Measurements from ENCODE around the gene FAM32A.

The FAM32A gene

GRCh38 chr19:16185123-16185767, at the start of gene FAM32A:
FAM32A (plus strand) TSS chr19:16185410; CDS start chr19:16185443, 33 bp downstream.
- peak; percentile 99 for DNase-seq (ENCODE audit: low read depth)

DNA sequence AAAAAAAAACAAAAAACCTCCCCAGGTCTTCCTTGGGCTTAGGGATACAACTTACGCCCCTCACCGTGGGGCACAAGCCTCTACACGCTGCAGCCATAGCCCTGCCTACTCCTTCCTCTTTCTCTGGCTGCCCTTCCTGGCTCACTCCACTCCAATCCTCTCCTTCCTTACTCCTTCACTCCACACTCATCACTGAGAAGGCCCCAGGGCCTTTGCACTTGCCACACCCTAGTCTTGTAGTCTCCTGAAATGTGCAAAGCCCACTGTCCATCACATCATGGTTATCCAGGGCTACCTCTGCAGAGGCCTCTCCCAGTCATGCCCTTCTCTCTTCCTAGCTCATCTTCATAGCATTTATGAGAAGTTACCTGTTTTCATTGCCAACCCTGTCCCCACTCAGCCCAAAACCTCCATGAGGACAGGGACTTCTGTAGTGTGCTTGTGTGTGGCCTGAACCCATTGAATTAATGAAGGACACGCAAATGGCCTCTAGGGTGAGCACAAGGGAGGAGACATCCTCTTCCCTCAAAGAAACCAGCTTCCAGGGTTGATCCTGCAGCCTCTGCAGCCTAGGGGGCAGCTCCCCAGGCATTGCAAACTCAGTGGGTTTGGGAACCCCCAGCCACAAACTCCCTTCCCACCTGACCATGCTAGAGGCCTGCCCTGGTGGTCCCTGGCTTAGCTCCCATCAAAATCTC, 49.6 kb upstream of the FAM32A start:
- no peak for DNase-seq (ENCODE audit: low read depth)

DNA sequence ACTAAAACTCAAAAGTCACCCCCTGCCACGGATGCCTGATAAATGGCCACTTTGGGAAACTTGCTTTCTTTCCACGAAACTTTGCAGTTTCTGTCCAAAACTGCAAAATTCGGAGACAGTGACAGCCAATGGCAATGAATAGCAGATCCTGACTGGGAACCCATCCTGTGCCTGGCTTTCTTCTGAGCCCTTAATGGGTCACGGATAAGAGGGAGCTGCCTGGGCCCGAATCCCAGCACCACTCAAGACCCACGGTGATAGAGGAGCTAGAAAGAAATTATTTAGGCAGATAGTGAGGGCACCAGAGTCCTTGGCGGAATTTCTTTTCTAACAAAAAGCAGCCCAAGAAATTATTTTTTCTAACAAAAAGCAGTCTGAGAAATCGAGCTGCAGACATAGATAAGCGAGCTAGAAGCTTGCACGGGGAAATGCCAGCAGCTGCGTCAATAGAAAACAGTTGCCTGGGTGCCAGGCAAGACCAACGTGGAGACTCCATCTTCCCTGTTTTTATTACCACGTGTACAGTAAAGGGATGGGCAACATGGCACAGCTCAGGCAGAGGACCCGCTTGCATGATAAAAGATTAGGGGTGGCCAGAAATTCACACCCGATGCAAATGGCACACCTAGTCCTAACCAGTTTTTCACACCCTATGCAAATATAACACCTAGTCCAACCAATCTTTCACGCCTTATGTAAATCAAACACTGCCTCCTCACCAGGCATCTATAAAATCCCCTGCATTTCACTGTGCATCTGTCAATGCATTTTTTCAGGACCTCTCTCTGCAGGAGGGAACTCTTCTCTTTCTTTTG, 48.8 kb upstream of the FAM32A start:
- DNase-seq (ENCODE audit: low read depth): no peak

- DNase-seq (ENCODE audit: low read depth): no peak
Measured at GRCh38 chr19:16139752-16140151, 45.5 kb upstream of the FAM32A start.

- DNase-seq (ENCODE audit: low read depth): no peak
Measured at GRCh38 chr19:16141043-16141442, 44.2 kb upstream of the FAM32A start.

DNA sequence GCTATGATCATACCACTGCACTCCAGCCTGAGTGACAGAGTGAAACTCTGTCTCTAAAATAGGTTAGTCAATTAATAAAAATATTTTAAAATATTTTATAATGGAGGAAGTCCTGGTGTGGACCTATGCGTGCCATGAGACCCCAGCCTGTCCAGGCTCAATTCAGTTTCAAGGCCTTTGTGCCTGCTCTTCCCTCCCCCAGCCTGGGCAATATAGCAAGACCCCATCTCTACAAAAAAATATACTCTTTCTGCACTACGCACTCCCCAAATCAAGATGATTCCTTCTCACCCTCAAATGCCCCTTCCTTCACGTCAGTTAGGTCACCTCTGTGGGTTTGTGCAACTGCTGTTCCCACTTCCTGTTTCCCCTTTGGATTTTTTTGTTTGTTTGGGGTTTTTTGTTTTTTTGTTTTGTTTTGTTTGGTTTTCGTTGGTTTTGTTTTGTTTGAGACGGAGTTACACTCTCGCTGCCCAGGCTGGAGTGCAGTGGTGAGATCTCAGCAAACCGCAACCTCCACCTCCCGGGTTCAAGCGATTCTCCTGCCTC, 43.1 kb upstream of the FAM32A start:
- DNase-seq (ENCODE audit: low read depth): no peak

DNA sequence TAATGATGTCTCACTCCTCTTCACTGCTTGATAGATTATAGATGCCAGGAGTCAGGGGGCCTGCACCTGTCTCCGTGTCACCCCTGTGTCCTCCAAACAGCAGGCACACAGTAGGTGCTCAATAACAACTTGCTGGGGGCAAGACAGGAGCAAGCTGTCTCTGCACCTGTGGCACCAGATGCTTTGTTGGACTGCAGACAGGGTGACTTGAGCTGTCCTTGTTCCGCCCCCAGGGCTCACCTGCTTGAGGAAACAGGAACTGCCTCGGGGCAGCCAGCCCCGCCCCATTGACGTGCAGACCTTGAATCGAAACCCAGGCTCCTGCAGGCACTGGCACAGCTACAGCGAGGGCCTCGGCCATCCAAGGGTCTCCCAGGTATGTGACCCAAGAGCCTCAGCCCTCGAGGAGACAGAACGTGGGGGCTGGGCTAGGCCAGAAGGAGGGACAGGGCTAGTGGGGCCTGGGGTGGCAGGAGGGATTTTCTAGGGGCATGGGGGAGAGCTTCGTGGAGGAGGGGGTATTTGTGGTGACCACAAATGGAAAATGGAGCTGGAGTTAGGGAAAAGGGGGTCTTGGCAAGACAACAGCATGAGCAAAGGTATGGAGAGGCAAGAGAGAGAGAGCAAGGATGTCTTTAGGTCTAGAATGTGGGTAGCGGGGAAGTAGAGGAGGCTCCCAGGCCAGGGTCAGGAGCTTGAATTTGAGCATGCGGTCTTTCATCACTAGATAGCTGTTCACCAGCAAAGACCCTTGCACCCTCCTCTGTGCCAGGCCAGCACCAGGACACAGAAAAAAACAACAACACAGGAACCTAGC, 41.6 kb upstream of the FAM32A start, which contains the start of gene HSH2D:
TSS of gene HSH2D (plus strand) at position 287 of the 817 bp plus-strand sequence. CDS start 5,066 bp downstream, outside the sequence.
- peak; percentile 66 for DNase-seq (ENCODE audit: low read depth)

- DNase-seq (ENCODE audit: low read depth): no peak
Measured at GRCh38 chr19:16144216-16144581, 41.0 kb upstream of the FAM32A start.

DNA sequence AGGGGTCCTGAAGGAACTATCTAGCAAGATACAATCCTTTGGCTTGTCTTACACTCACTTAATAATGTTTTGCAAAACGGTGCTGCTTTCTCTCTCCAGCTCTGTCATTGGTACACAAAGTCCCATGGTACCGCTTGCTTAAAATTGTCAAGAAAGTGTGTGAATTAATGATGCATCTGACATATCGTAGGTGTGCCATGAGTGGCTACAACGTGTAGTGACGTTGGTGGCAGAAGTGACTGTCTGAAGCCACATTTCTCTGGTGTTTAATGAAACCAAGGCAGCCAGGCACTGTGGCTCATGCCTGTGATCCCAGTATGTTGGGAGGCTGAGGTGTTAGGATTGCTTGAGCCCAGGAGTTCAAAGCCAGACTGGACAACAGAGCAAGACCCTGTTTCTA, 39.1 kb upstream of the FAM32A start:
- no peak for DNase-seq (ENCODE audit: low read depth)

- DNase-seq (ENCODE audit: low read depth): no peak
Measured at GRCh38 chr19:16148443-16149229, 36.6 kb upstream of the FAM32A start.

DNA sequence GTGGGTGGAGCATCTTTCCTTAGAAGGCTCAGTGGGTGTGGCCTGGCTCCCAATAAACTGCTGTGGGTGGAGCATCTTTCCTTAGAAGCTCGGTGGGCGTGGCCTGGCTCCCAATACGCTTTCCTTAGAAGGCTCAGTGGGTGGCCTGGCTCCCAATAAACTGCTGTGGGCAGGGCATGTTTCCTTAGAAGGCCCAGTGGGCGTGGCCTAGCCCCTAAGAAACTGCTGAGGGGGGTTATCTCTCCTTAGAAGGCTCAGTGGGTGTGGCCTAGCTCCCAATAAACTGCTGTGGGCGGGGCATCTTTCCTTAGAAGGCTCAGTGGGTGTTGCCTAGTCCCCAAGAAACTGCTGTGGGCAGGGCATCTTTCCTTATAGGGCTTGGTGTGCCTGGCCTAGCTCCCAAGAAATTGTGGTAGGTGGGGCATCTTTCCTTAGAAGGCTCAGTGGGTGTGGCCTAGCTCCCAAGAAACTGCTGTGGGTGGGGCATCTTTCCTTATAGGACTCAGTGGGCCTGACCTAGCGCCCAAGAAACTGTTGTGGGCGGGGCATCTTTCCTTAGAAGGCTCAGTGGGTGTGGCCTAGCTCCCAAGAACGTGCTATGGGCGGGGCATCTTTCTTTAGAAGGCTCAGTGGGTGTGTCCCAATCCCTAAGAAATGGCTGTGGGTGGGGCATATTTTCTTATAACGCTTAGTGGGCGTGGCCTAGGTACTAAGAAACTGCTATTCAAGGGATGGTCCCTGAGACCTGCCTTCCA, 31.5 kb upstream of the FAM32A start:
- no peak for DNase-seq (ENCODE audit: low read depth)

DNA sequence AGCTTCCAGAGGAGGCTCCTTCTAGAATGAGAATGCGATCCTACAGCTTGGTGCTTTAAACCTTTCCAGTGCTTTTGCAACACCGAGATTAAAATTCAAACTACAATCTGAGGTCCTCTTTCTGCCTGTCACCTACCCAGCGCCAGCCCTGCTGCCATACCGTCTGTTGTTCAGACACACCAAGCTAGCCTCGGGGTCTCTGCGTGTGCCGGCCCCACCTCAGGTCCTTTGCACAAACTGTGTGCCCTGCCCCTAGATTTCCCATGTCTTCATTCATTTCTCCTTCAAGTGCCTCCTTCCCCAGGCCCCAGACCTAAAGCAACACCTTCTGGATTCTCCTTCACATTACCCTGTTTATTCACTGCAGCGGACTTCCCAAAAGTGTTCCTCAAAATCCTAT, 30.7 kb upstream of the FAM32A start:
- no peak for DNase-seq (ENCODE audit: low read depth)

GRCh38 chr19:16155128-16155527, 30.1 kb upstream of the FAM32A start:
- no peak for DNase-seq (ENCODE audit: low read depth)

DNA sequence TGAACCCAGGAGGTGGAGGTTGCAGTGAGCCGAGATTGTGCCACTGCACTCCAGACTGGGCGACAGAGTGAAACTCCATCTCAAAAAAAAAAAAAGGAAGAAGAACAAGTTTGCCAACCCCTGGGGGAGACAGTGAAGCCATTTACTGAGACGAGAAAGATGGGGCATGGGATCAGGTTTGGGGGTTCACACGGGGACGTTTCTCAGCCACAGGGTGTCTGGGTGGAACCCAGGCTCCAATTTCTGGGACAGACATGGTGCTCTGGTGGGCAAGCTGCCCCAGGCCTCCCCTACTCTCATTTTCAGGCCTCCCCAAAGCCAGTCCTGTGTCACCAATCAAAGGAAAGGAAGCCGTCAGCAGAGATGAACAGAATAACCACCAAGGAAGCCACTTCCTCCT, 28.3 kb upstream of the FAM32A start:
- no peak for DNase-seq (ENCODE audit: low read depth)

- DNase-seq (ENCODE audit: low read depth): no peak
Measured at GRCh38 chr19:16157601-16158000, 27.6 kb upstream of the FAM32A start.

- DNase-seq (ENCODE audit: low read depth): no peak
Measured at GRCh38 chr19:16159655-16160054, 25.6 kb upstream of the FAM32A start.

GRCh38 chr19:16160445-16160942, 24.7 kb upstream of the FAM32A start:
- no peak for DNase-seq (ENCODE audit: low read depth)

DNA sequence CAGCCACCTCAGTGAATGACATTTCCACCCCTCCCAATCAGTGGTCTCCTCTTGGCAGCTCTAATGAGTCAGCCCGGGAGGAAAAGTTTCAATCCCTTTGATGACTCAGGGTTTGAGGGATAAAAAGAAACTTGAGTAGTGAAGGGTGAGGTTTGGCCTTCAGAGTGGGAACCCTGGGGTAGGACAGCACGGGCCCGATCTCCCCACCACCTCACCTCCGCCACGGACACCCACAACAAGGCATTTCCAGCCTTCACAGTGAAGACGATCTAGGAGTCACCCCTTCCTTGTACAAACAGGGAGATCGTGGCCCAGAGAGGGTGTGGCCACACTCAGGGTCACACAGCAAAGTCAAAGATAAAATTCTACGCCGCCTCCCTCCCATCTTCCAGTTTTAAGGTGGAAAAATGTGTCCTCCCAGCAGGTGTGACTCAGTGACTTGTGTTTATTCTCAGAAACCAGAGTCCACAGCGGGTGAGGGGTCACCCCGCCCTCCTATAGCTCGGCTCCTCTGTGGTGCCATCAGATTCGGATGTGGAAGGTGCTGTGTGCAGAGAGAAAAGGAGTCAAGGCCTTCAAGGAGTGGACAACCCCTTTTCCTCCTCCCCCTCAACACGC, 24.2 kb upstream of the FAM32A start:
- no peak for DNase-seq (ENCODE audit: low read depth)

- DNase-seq (ENCODE audit: low read depth): no peak
Measured at GRCh38 chr19:16161840-16162239, 23.4 kb upstream of the FAM32A start.

All from activated T-helper 1 cell treated with Interleukin-2 at 50 U/mL for 16 hours (primary cell).